Stimulated activated CD4-positive, alpha-beta T cell treated with anti-CD3 and anti-CD28 coated beads, Interleukin-12 subunit alpha, Interleukin-12 subunit beta, amount 100 ng/mL, for 4 hours (primary cell): ENCODE data around the gene KRT79.
A peak's percentile ranks its signal among the peaks of the same experiment; 100 is the strongest.
"Not testable (repeated sequence)": the region's sequence is repeated elsewhere in the genome, so short reads cannot be mapped to it uniquely, and the experiment has no call there.

Experiments
- DNase-seq: peaks from one replicate; pipeline ENCODE4 v3.0.0-alpha.2; 2020

The KRT79 gene

GRCh38 chr12:52833922-52834726 is at the start of gene KRT79:
Gene KRT79 (minus strand): TSS chr12:52834311. CDS start chr12:52834260, 51 bp downstream.
- no peak for DNase-seq

GRCh38 chr12:52880499-52880898 is 46.4 kb upstream of the KRT79 start:
- DNase-seq = not testable (repeated sequence)

- peak; percentile 65 for DNase-seq
Measured at GRCh38 chr12:52879394-52880351, 45.6 kb upstream of the KRT79 start.

GRCh38 chr12:52878507-52879393 is 44.6 kb upstream of the KRT79 start:
- no peak for DNase-seq

GRCh38 chr12:52877242-52877641 is 43.1 kb upstream of the KRT79 start:
- DNase-seq = no peak

- DNase-seq = no peak
Measured at GRCh38 chr12:52876372-52876771, 42.3 kb upstream of the KRT79 start.

- no peak for DNase-seq
Measured at GRCh38 chr12:52874573-52875435, 40.7 kb upstream of the KRT79 start.

GRCh38 chr12:52873832-52874572 is 39.9 kb upstream of the KRT79 start:
- DNase-seq = peak; percentile 53

GRCh38 chr12:52873513-52873831 is 39.4 kb upstream of the KRT79 start:
- no peak for DNase-seq

GRCh38 chr12:52872644-52873389 is 38.7 kb upstream of the KRT79 start:
- no peak for DNase-seq

- DNase-seq = no peak
Measured at GRCh38 chr12:52871291-52872039, 37.4 kb upstream of the KRT79 start.

GRCh38 chr12:52870361-52871290 is 36.5 kb upstream of the KRT79 start:
- DNase-seq = peak; percentile 76

GRCh38 chr12:52867642-52868041 is 33.5 kb upstream of the KRT79 start:
- peak; percentile 32 for DNase-seq

GRCh38 chr12:52867152-52867551 is 33.0 kb upstream of the KRT79 start:
- DNase-seq = no peak

- peak; percentile 21 for DNase-seq
Measured at GRCh38 chr12:52865090-52865944, 31.2 kb upstream of the KRT79 start.

- no peak for DNase-seq
Measured at GRCh38 chr12:52862023-52862422, 27.9 kb upstream of the KRT79 start.

- DNase-seq = no peak
Measured at GRCh38 chr12:52861511-52861910, 27.4 kb upstream of the KRT79 start.
